ENCODE measurements around the gene PRLH. TPM values are rescaled to one million over a fixed set of nuclear protein-coding genes. Genes with fewer than 3 reads are reported as not detected.
A peak's percentile ranks its signal among the peaks of the same experiment; 100 is the strongest.

PRLH gene
- total and polyA plus RNA-seq, 4 donors = not detected

GRCh38 chr2:237551071-237551574 lies 15.3 kb upstream of the PRLH start (continued):
- TF ChIP-seq GABPA (IDR thresholded peaks at IDR 0.05 in 1 of 2, conservative IDR thresholded peaks at IDR 0.05 in 1 of 2) (no peak), RXRA (IDR thresholded peaks at IDR 0.05) (peak; percentile 90 to 98), YY1 (IDR thresholded peaks at IDR 0.05) (peak; percentile 77), CTCF (IDR thresholded peaks at IDR 0.05; ENCODE audit: low read depth, low read length, missing input control) (no peak), JUND (IDR thresholded peaks at IDR 0.05) (peak in 1 of 2 donors; percentile 94), TAF1 (conservative IDR thresholded peaks at IDR 0.05) (no peak), HNF4A (conservative IDR thresholded peaks at IDR 0.05) (peak; percentile 91 to 97)

DNA sequence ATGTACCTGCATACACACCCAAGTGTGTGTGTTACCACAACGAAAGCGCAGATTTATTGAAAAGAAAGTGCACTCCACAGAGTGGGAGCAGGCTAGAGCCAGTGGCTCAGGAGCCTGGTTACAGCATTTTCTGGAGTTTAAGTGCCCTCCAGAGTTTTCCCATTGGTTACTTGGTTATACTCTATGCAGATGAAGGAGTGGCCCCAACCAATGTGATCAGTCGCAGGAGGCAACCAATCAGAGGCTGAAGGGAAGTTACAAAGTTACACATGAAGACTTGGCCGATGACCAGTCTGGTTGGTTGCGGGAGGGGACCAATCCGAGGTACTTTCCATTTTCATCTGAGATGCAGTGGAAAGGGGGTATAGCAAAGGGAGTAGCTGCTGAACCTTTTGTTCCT lies 13.5 kb upstream of the PRLH start:
- Histone ChIP-seq H3K4me1 (ENCODE audit: control insufficient read depth in 4 of 4, insufficient read depth in 4 of 4, low read length in 3 of 4) (peaks cover 0 to 35% (median 21%) of the 10 kb centered on the region in 4 donors), H3K9ac (ENCODE audit: low read depth in 1 of 2, low read length in 2 of 2) (no peak overlapping the region), H3K27ac (ENCODE audit: low read depth in 1 of 2, low read length in 2 of 2) (no peak overlapping the region), H3K9me3 (ENCODE audit: control insufficient read depth in 4 of 4, low read length in 3 of 4) (peaks cover 3 to 6% (median 3%) of the 10 kb centered on the region in 4 donors), H3K36me3 (ENCODE audit: control insufficient read depth in 4 of 4, insufficient read depth in 3 of 4, low read depth in 1 of 4, low read length in 3 of 4) (peaks cover 5 to 15% (median 12%) of the 10 kb centered on the region in 4 donors), H3K27me3 (ENCODE audit: control insufficient read depth in 4 of 4, insufficient read depth in 4 of 4, low read length in 3 of 4) (no peaks in the 10 kb centered on the region), H3K4me3 (ENCODE audit: low read depth in 1 of 3, low read length in 3 of 3) (no peak overlapping the region)
- no peak for DNase-seq (ENCODE audit: low spot score)
- WGBS = 94% methylated on average over 6 of the region's 6 CpGs
- no peak for TF ChIP-seq YY1 (IDR thresholded peaks at IDR 0.05)
- no peak for TF ChIP-seq TAF1 (conservative IDR thresholded peaks at IDR 0.05)
- no peak for TF ChIP-seq FOXA1 (IDR thresholded peaks at IDR 0.05)
- TF ChIP-seq, protein P1, sequence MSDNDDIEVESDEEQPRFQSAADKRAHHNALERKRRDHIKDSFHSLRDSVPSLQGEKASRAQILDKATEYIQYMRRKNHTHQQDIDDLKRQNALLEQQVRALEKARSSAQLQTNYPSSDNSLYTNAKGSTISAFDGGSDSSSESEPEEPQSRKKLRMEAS (IDR thresholded peaks at IDR 0.05) = no peak
- TF ChIP-seq RXRA (IDR thresholded peaks at IDR 0.05) = no peak
- no peak for TF ChIP-seq NR2F2 (IDR thresholded peaks at IDR 0.05)
- TF ChIP-seq REST (IDR thresholded peaks at IDR 0.05) = no peak

- Histone ChIP-seq H3K4me1 (ENCODE audit: control insufficient read depth in 4 of 4, insufficient read depth in 4 of 4, low read length in 3 of 4) (peaks cover 0 to 28% (median 18%) of the 10 kb centered on the region in 4 donors), H3K9ac (ENCODE audit: low read depth in 1 of 2, low read length in 2 of 2) (no peak overlapping the region), H3K36me3 (ENCODE audit: control insufficient read depth in 4 of 4, insufficient read depth in 3 of 4, low read depth in 1 of 4, low read length in 3 of 4) (peaks cover 5 to 15% (median 12%) of the 10 kb centered on the region in 4 donors), H3K4me3 (ENCODE audit: low read depth in 1 of 3, low read length in 3 of 3) (no peak overlapping the region), H3K27ac (ENCODE audit: low read depth in 1 of 2, low read length in 2 of 2) (no peak overlapping the region), H3K9me3 (ENCODE audit: control insufficient read depth in 4 of 4, low read length in 3 of 4) (peaks cover 3 to 6% (median 3%) of the 10 kb centered on the region in 4 donors), H3K27me3 (ENCODE audit: control insufficient read depth in 4 of 4, insufficient read depth in 4 of 4, low read length in 3 of 4) (no peaks in the 10 kb centered on the region)
- no peak for DNase-seq (ENCODE audit: low spot score)
- TF ChIP-seq REST (IDR thresholded peaks at IDR 0.05) (no peak), FOXA2 (IDR thresholded peaks at IDR 0.05) (no peak), ATF3 (IDR thresholded peaks at IDR 0.05) (no peak)
- 91% methylated on average over 7 of the region's 7 CpGs for WGBS
Observed at GRCh38 chr2:237553948-237554347, 12.4 kb upstream of the PRLH start.

Measured in liver (tissue), 9 donors.